Fibroblast of upper back skin (primary cell): ENCODE results near the gene BTBD2.

Experiments used
- DNase-seq: peaks from one replicate; pipeline ENCODE4 v3.0.0-alpha.2; 2013

The BTBD2 gene

DNA sequence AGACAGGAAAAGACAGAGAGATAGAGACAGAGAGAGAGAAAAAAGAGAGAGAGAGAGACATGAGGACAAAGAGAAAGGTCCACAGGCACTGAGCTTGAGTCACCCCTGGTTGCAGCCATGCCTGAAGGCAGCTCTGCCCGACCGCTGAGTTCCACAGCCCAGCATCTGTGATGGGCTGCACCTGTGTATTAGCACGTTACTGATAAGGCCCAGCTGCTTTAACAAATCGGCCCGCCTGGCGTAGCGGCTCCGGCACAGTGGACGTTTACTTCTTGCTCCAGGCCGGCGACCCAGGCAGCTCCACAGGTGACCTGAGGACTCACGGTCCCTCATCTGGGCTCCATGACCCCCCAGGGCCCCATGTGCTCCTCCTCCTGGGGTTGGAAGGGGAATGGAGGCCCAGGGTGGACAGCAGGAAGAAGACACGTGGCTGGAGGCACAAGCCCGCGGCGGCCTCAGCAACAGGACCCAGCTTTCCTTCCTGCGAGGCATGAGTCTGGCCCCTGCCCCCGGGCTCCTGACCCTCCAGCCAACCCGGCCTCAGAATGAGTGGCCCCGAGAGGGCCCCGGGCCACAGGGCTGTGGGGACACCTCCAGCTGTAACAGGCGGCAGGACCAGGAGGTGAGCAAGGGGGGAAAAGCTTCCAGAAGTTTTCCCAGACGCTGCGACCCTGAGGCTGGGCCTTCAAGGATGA lies 78.5 kb downstream of the BTBD2 start:
- DNase-seq: no peak

DNA sequence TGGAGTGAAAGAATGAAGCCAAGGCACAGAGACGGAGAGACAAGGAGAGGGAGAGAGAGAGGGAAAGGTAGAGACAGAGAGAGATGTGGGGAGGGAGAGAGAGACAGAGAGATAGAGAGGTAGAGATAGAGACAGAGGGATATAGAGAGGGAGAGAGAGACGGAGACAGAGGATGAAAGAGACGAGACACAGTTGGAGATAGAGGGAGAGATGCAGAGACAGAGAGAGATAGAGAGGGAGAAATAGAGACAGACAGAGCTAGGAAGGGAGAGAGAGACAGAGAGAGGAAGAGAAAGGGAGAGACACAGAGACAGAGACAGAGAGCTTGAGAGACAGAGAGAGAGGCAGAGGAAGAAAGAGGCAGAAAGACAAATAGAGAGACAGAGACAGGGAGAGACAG lies 79.1 kb downstream of the BTBD2 start:
- DNase-seq: no peak

DNA sequence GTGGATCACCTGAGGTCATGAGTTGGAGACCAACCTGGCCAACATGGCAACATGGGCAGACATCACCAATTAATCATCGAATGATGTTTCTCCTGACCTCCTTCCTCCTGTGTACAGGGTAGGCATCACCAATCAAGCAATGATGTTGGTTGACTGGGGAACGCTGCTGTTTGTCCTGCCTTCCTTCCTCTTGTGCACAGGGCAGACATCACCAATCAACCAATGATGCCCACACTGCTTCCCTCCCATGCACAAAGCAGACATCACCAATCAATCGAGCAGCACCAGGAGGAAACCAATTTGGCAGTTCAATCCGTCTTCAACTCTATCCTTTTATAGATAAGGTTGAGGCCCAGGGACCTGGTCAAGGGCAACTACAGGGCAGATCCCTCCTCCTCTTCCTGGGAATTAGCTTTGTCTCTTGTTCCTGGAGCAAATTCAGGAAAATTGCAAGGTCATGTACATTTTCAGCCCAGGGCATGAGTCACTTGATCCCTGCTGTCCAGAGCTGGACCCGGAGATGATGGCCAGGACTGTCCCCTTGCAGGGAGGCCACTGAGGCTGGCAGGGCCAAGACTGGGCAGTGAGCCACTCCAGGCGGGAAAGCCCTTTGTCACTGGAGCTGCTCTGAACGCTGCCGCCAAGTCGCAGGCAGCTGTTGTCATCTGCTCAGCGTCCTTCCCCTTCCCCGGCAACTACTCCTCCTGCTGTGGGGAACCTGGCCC lies 79.9 kb downstream of the BTBD2 start:
- DNase-seq: no peak
